ENCODE measurements around the gene TRIM41.

DNA sequence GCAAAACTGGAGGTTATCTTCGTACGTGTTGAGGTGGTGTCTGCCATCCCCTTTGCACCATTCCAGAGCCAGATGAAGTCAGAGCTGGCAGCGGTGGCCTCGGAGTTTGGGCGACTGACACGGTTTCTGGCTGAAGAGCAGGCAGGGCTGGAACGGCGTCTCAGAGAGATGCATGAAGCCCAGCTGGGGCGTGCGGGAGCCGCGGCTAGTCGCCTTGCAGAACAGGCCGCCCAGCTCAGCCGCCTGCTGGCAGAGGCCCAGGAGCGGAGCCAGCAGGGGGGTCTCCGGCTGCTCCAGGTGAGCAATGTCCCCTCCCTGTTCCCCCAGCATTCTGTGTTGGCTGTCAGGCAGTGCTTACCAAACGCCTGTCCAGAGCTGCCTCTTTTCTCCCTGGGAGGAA lies 9.5 kb downstream of the TRIM41 start:
- TF ChIP-seq WT1 (tag by site-specific recombination; IDR thresholded peaks at IDR 0.05) = no peak
- TF ChIP-seq, protein P1, sequence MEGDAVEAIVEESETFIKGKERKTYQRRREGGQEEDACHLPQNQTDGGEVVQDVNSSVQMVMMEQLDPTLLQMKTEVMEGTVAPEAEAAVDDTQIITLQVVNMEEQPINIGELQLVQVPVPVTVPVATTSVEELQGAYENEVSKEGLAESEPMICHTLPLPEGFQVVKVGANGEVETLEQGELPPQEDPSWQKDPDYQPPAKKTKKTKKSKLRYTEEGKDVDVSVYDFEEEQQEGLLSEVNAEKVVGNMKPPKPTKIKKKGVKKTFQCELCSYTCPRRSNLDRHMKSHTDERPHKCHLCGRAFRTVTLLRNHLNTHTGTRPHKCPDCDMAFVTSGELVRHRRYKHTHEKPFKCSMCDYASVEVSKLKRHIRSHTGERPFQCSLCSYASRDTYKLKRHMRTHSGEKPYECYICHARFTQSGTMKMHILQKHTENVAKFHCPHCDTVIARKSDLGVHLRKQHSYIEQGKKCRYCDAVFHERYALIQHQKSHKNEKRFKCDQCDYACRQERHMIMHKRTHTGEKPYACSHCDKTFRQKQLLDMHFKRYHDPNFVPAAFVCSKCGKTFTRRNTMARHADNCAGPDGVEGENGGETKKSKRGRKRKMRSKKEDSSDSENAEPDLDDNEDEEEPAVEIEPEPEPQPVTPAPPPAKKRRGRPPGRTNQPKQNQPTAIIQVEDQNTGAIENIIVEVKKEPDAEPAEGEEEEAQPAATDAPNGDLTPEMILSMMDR (tag by site-specific recombination; IDR thresholded peaks at IDR 0.05) = no peak
- TF ChIP-seq, protein P2, sequence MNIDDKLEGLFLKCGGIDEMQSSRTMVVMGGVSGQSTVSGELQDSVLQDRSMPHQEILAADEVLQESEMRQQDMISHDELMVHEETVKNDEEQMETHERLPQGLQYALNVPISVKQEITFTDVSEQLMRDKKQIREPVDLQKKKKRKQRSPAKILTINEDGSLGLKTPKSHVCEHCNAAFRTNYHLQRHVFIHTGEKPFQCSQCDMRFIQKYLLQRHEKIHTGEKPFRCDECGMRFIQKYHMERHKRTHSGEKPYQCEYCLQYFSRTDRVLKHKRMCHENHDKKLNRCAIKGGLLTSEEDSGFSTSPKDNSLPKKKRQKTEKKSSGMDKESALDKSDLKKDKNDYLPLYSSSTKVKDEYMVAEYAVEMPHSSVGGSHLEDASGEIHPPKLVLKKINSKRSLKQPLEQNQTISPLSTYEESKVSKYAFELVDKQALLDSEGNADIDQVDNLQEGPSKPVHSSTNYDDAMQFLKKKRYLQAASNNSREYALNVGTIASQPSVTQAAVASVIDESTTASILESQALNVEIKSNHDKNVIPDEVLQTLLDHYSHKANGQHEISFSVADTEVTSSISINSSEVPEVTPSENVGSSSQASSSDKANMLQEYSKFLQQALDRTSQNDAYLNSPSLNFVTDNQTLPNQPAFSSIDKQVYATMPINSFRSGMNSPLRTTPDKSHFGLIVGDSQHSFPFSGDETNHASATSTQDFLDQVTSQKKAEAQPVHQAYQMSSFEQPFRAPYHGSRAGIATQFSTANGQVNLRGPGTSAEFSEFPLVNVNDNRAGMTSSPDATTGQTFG (tag by site-specific recombination; IDR thresholded peaks at IDR 0.05; ENCODE audit: borderline replicate concordance) = no peak
- TF ChIP-seq, protein P3, sequence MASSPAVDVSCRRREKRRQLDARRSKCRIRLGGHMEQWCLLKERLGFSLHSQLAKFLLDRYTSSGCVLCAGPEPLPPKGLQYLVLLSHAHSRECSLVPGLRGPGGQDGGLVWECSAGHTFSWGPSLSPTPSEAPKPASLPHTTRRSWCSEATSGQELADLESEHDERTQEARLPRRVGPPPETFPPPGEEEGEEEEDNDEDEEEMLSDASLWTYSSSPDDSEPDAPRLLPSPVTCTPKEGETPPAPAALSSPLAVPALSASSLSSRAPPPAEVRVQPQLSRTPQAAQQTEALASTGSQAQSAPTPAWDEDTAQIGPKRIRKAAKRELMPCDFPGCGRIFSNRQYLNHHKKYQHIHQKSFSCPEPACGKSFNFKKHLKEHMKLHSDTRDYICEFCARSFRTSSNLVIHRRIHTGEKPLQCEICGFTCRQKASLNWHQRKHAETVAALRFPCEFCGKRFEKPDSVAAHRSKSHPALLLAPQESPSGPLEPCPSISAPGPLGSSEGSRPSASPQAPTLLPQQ (tag by site-specific recombination; IDR thresholded peaks at IDR 0.05) = no peak
- TF ChIP-seq, protein P4, sequence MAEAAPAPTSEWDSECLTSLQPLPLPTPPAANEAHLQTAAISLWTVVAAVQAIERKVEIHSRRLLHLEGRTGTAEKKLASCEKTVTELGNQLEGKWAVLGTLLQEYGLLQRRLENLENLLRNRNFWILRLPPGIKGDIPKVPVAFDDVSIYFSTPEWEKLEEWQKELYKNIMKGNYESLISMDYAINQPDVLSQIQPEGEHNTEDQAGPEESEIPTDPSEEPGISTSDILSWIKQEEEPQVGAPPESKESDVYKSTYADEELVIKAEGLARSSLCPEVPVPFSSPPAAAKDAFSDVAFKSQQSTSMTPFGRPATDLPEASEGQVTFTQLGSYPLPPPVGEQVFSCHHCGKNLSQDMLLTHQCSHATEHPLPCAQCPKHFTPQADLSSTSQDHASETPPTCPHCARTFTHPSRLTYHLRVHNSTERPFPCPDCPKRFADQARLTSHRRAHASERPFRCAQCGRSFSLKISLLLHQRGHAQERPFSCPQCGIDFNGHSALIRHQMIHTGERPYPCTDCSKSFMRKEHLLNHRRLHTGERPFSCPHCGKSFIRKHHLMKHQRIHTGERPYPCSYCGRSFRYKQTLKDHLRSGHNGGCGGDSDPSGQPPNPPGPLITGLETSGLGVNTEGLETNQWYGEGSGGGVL (tag by site-specific recombination; IDR thresholded peaks at IDR 0.05) = no peak
- TF ChIP-seq ZNF133 (tag by site-specific recombination; IDR thresholded peaks at IDR 0.05) = no peak
- TF ChIP-seq, protein P5, sequence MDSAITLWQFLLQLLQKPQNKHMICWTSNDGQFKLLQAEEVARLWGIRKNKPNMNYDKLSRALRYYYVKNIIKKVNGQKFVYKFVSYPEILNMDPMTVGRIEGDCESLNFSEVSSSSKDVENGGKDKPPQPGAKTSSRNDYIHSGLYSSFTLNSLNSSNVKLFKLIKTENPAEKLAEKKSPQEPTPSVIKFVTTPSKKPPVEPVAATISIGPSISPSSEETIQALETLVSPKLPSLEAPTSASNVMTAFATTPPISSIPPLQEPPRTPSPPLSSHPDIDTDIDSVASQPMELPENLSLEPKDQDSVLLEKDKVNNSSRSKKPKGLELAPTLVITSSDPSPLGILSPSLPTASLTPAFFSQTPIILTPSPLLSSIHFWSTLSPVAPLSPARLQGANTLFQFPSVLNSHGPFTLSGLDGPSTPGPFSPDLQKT (IDR thresholded peaks at IDR 0.05; ENCODE audit: borderline replicate concordance, low read depth, low read length) = no peak
- no peak for TF ChIP-seq ZNF529 (tag by site-specific recombination; IDR thresholded peaks at IDR 0.05; ENCODE audit: insufficient replicate concordance)
- no peak for TF ChIP-seq ZNF23 (tag by site-specific recombination; IDR thresholded peaks at IDR 0.05; ENCODE audit: borderline replicate concordance)
- no peak for TF ChIP-seq ZNF558 (tag by site-specific recombination; IDR thresholded peaks at IDR 0.05)
- TF ChIP-seq, protein P6, sequence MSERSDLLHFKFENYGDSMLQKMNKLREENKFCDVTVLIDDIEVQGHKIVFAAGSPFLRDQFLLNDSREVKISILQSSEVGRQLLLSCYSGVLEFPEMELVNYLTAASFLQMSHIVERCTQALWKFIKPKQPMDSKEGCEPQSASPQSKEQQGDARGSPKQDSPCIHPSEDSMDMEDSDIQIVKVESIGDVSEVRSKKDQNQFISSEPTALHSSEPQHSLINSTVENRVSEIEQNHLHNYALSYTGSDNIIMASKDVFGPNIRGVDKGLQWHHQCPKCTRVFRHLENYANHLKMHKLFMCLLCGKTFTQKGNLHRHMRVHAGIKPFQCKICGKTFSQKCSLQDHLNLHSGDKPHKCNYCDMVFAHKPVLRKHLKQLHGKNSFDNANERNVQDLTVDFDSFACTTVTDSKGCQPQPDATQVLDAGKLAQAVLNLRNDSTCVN (tag by site-specific recombination; optimal IDR thresholded peaks at IDR 0.05) = no peak
- TF ChIP-seq ZNF624 (tag by site-specific recombination; IDR thresholded peaks at IDR 0.05) = no peak
- TF ChIP-seq ZNF202 (tag by site-specific recombination; IDR thresholded peaks at IDR 0.05; ENCODE audit: borderline replicate concordance) = no peak
- TF ChIP-seq, protein P7, sequence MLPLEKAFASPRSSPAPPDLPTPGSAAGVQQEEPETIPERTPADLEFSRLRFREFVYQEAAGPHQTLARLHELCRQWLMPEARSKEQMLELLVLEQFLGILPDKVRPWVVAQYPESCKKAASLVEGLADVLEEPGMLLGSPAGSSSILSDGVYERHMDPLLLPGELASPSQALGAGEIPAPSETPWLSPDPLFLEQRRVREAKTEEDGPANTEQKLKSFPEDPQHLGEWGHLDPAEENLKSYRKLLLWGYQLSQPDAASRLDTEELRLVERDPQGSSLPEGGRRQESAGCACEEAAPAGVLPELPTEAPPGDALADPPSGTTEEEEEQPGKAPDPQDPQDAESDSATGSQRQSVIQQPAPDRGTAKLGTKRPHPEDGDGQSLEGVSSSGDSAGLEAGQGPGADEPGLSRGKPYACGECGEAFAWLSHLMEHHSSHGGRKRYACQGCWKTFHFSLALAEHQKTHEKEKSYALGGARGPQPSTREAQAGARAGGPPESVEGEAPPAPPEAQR (tag by site-specific recombination; IDR thresholded peaks at IDR 0.05) = no peak
